NK-92 (cell line): ENCODE data around the gene ATPAF2.

ENCODE experiments used
- DNase-seq: peaks from one replicate; lab custom pipeline; 2025; ENCODE audit not compliant: unreplicated experiment; lab: John Stamatoyannopoulos, UW

The ATPAF2 gene

GRCh38 chr17:17987901-17988300 is 51.1 kb downstream of the ATPAF2 start:
- DNase-seq, result no peak

- no peak for DNase-seq
Measured at GRCh38 chr17:17987187-17987896, 51.6 kb downstream of the ATPAF2 start.

DNA sequence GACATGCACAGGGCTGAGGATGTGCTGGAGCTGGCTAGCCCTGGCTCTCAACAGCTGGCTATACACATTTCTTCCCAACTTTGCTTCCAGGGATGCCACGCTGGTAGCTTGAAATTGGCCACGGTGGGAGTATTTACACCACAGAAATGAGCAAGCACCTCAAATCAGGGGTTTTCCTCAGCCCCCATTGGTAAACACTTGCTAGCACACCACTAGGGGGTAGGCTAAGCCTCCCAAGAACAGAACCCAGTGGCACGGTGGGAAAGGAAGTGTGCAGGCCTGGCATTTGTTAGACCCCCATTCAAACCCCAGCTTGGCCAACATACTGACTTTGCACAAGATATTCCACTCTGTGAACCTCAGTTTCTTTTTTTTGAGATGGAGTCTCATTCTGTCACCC is 53.4 kb downstream of the ATPAF2 start:
- DNase-seq, result no peak

DNA sequence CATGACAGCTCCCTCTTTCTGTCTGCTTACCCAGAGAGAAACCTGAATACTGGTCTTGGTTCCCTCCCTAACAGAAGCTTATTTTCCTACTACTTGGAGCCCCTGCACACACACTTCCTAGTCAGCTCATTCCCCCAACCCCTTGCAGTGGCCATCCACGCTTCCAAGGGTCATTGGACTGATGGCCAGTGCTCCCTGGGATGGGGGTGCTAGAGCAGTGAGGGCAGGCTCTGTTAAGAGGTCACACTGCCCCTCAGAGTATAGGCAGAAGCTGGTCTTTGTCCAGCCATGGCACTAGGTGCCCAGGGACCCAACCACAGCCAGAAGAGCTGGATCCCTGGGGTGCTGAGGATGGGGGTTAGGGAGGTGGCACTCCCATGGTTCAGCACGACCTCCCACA is 53.8 kb downstream of the ATPAF2 start:
- DNase-seq, result no peak

- no peak for DNase-seq
Measured at GRCh38 chr17:17983776-17984175, 55.2 kb downstream of the ATPAF2 start.

- no peak for DNase-seq
Measured at GRCh38 chr17:17983376-17983775, 55.6 kb downstream of the ATPAF2 start.

- no peak for DNase-seq
Measured at GRCh38 chr17:17982801-17983200, 56.2 kb downstream of the ATPAF2 start.

DNA sequence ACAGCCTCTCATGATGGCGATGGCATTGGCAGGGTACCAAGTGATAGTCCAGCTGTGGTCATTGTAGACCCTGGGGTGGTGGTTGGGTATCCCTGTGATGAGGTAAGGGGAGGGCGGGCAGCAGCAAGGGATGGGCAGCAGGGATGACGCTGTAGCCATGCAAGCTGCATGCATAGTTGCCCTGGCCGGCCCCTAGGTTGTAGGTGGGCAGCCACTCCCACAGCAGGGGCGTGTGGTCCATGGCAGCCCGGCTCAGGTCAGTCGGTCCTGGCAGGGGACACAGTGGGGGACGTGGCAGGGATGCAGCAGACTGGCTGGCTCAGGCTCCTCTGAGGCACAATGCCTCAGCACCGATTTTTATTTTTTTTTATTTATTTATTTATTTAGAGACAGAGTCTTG is 57.6 kb downstream of the ATPAF2 start:
- DNase-seq, result no peak

- DNase-seq, result no peak
Measured at GRCh38 chr17:17979778-17980177, 59.2 kb downstream of the ATPAF2 start.

GRCh38 chr17:17978481-17979424 is 60.2 kb downstream of the ATPAF2 start:
- DNase-seq, result no peak

DNA sequence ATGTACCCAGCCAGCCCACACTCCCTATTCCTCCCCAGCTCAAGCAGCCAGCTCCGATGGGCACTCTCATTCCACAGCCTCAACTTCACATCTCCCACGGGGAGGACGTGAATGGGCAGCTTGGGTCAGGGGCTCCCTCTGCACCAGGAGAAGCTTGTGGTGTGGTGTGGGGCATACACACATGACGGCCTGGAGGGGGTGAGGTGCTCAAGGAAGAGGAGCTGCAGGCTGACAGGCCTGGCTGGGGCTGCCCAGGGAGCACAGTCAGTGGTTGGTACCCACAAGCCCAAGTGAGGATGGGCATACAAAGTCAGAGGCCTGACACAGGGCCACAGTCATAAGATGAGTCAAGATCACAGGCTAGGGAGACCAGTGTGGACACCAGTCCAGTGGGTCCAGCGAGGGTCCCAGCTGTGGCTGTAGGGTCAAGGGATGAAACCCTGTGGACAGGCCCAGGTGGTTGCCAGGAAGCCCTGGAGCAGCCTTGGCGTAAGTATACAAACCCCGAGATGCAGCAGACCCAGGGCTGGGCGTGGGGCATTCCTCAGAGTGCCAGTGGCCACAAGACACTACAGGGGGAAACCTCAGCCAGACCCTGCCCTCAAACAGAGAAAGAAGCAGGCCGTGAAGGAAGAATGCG is 61.9 kb downstream of the ATPAF2 start:
- DNase-seq, result no peak

- no peak for DNase-seq
Measured at GRCh38 chr17:17975436-17975835, 63.5 kb downstream of the ATPAF2 start.

- no peak for DNase-seq
Measured at GRCh38 chr17:17972952-17973254, 66.1 kb downstream of the ATPAF2 start.

- DNase-seq, result peak; percentile 99
Measured at GRCh38 chr17:17972126-17972951, 66.6 kb downstream of the ATPAF2 start, which contains the start of the genes DRC3 and TOM1L2. TSS of gene DRC3 (plus strand) at chr17:17972862. CDS start at chr17:17977599, 4,737 bp downstream. TSS of gene TOM1L2 (minus strand) at chr17:17972400. CDS start at chr17:17972313, 87 bp downstream.

- no peak for DNase-seq
Measured at GRCh38 chr17:17971431-17972125, 67.4 kb downstream of the ATPAF2 start.

- no peak for DNase-seq
Measured at GRCh38 chr17:17970699-17971430, 68.1 kb downstream of the ATPAF2 start.
